ENCODE results near the gene ADAMTS14.

Gene ADAMTS14

GRCh38 chr10:70715853-70716795 is 43.8 kb downstream of the ADAMTS14 start:
- no peaks in the 10 kb centered on the region for H3K27me3 ChIP-seq (ENCODE audit: insufficient read depth, insufficient read length)
- no peak overlapping the region for H3K9ac ChIP-seq (ENCODE audit: insufficient read length, low read depth)
- peaks cover 2% of the 10 kb centered on the region for H3K36me3 ChIP-seq (ENCODE audit: insufficient read depth, insufficient read length, low read length)
- no peaks in the 10 kb centered on the region for H3K9me3 ChIP-seq (ENCODE audit: insufficient read depth, low read length)
- DNase-seq (ENCODE audit: low read depth, low spot score): no peak
- peaks cover 16% of the 10 kb centered on the region for H3K4me1 ChIP-seq (ENCODE audit: insufficient read depth, insufficient read length)
- TF ChIP-seq ZNF274 (IDR thresholded peaks at IDR 0.05; ENCODE audit: low read depth, low read length): no peak
- no peak for TF ChIP-seq SUZ12 (IDR thresholded peaks at IDR 0.05; ENCODE audit: extremely low read depth, insufficient read depth, insufficient read length)
- no peak for TF ChIP-seq YY1 (IDR thresholded peaks at IDR 0.05; ENCODE audit: insufficient read depth, insufficient read length)
- H3K4me3 ChIP-seq (ENCODE audit: insufficient read length, low read depth): no peak overlapping the region

- no peak for TF ChIP-seq YY1 (IDR thresholded peaks at IDR 0.05; ENCODE audit: insufficient read depth, insufficient read length)
- TF ChIP-seq ZNF274 (IDR thresholded peaks at IDR 0.05; ENCODE audit: low read depth, low read length): no peak
- no peak for TF ChIP-seq SUZ12 (IDR thresholded peaks at IDR 0.05; ENCODE audit: extremely low read depth, insufficient read depth, insufficient read length)
- no peak overlapping the region for H3K9ac ChIP-seq (ENCODE audit: insufficient read length, low read depth)
- H3K4me1 ChIP-seq (ENCODE audit: insufficient read depth, insufficient read length): peaks cover 8% of the 10 kb centered on the region
- H3K36me3 ChIP-seq (ENCODE audit: insufficient read depth, insufficient read length, low read length): no peaks in the 10 kb centered on the region
- no peaks in the 10 kb centered on the region for H3K27me3 ChIP-seq (ENCODE audit: insufficient read depth, insufficient read length)
- H3K9me3 ChIP-seq (ENCODE audit: insufficient read depth, low read length): no peaks in the 10 kb centered on the region
- H3K4me3 ChIP-seq (ENCODE audit: insufficient read length, low read depth): no peak overlapping the region
- no peak for DNase-seq (ENCODE audit: low read depth, low spot score)
Observed at GRCh38 chr10:70722820-70723424, 50.6 kb downstream of the ADAMTS14 start.

GRCh38 chr10:70723771-70724170 is 51.5 kb downstream of the ADAMTS14 start:
- Histone ChIP-seq H3K27me3 (ENCODE audit: insufficient read depth, insufficient read length) (no peaks in the 10 kb centered on the region), H3K4me1 (ENCODE audit: insufficient read depth, insufficient read length) (peaks cover 7% of the 10 kb centered on the region), H3K9me3 (ENCODE audit: insufficient read depth, low read length) (no peaks in the 10 kb centered on the region), H3K9ac (ENCODE audit: insufficient read length, low read depth) (no peak overlapping the region), H3K4me3 (ENCODE audit: insufficient read length, low read depth) (no peak overlapping the region), H3K36me3 (ENCODE audit: insufficient read depth, insufficient read length, low read length) (no peaks in the 10 kb centered on the region)
- no peak for DNase-seq (ENCODE audit: low read depth, low spot score)
- TF ChIP-seq SUZ12 (IDR thresholded peaks at IDR 0.05; ENCODE audit: extremely low read depth, insufficient read depth, insufficient read length) (no peak), YY1 (IDR thresholded peaks at IDR 0.05; ENCODE audit: insufficient read depth, insufficient read length) (no peak), ZNF274 (IDR thresholded peaks at IDR 0.05; ENCODE audit: low read depth, low read length) (no peak)

GRCh38 chr10:70726909-70727495 is 54.7 kb downstream of the ADAMTS14 start:
- DNase-seq (ENCODE audit: low read depth, low spot score): no peak
- TF ChIP-seq SUZ12 (IDR thresholded peaks at IDR 0.05; ENCODE audit: extremely low read depth, insufficient read depth, insufficient read length): no peak
- TF ChIP-seq YY1 (IDR thresholded peaks at IDR 0.05; ENCODE audit: insufficient read depth, insufficient read length): no peak
- TF ChIP-seq ZNF274 (IDR thresholded peaks at IDR 0.05; ENCODE audit: low read depth, low read length): no peak
- no peak overlapping the region for H3K9ac ChIP-seq (ENCODE audit: insufficient read length, low read depth)
- H3K4me3 ChIP-seq (ENCODE audit: insufficient read length, low read depth): no peak overlapping the region
- no peaks in the 10 kb centered on the region for H3K9me3 ChIP-seq (ENCODE audit: insufficient read depth, low read length)
- H3K4me1 ChIP-seq (ENCODE audit: insufficient read depth, insufficient read length): peaks cover 7% of the 10 kb centered on the region
- no peaks in the 10 kb centered on the region for H3K27me3 ChIP-seq (ENCODE audit: insufficient read depth, insufficient read length)
- H3K36me3 ChIP-seq (ENCODE audit: insufficient read depth, insufficient read length, low read length): no peaks in the 10 kb centered on the region

GRCh38 chr10:70728328-70728727 is 56.0 kb downstream of the ADAMTS14 start:
- H3K36me3 ChIP-seq (ENCODE audit: insufficient read depth, insufficient read length, low read length): no peaks in the 10 kb centered on the region
- no peak overlapping the region for H3K9ac ChIP-seq (ENCODE audit: insufficient read length, low read depth)
- no peak overlapping the region for H3K4me3 ChIP-seq (ENCODE audit: insufficient read length, low read depth)
- H3K9me3 ChIP-seq (ENCODE audit: insufficient read depth, low read length): no peaks in the 10 kb centered on the region
- TF ChIP-seq ZNF274 (IDR thresholded peaks at IDR 0.05; ENCODE audit: low read depth, low read length): no peak
- no peak for TF ChIP-seq YY1 (IDR thresholded peaks at IDR 0.05; ENCODE audit: insufficient read depth, insufficient read length)
- TF ChIP-seq SUZ12 (IDR thresholded peaks at IDR 0.05; ENCODE audit: extremely low read depth, insufficient read depth, insufficient read length): no peak
- no peaks in the 10 kb centered on the region for H3K27me3 ChIP-seq (ENCODE audit: insufficient read depth, insufficient read length)
- no peak for DNase-seq (ENCODE audit: low read depth, low spot score)
- H3K4me1 ChIP-seq (ENCODE audit: insufficient read depth, insufficient read length): peaks cover 7% of the 10 kb centered on the region

- Histone ChIP-seq H3K4me1 (ENCODE audit: insufficient read depth, insufficient read length) (peaks cover 5% of the 10 kb centered on the region), H3K4me3 (ENCODE audit: insufficient read length, low read depth) (no peak overlapping the region), H3K9ac (ENCODE audit: insufficient read length, low read depth) (no peak overlapping the region), H3K9me3 (ENCODE audit: insufficient read depth, low read length) (no peaks in the 10 kb centered on the region), H3K36me3 (ENCODE audit: insufficient read depth, insufficient read length, low read length) (no peaks in the 10 kb centered on the region), H3K27me3 (ENCODE audit: insufficient read depth, insufficient read length) (no peaks in the 10 kb centered on the region)
- DNase-seq (ENCODE audit: low read depth, low spot score): no peak
- TF ChIP-seq SUZ12 (IDR thresholded peaks at IDR 0.05; ENCODE audit: extremely low read depth, insufficient read depth, insufficient read length) (no peak), YY1 (IDR thresholded peaks at IDR 0.05; ENCODE audit: insufficient read depth, insufficient read length) (no peak), ZNF274 (IDR thresholded peaks at IDR 0.05; ENCODE audit: low read depth, low read length) (no peak)
Observed at GRCh38 chr10:70729763-70730357, 57.6 kb downstream of the ADAMTS14 start.

All from NT2/D1 (cell line).